A549 (cell line): Measurements from ENCODE around the gene RAP1A.

Experiments used
- BHLHE40 ChIP-seq: IDR thresholded peaks from 2 replicates; pipeline ENCODE4 v1.6.1; 2012; ENCODE audit warnings: low read depth, low read length, inconsistent platforms
- CHD2 ChIP-seq: fragments of 150-350 bp; IDR thresholded peaks from 2 replicates; pipeline ENCODE4 v1.6.1; 2014; ENCODE audit warnings: low read length; ENCODE audit not compliant: partially characterized antibody
- CTCF ChIP-seq: fragments of >200 bp; sonication (Bioruptor Twin); formaldehyde crosslinking; IDR thresholded peaks from 3 replicates; pipeline ENCODE4 v1.5.1; 2016
- MAX ChIP-seq: IDR thresholded peaks from 2 replicates; pipeline ENCODE4 v1.6.1; 2012
- POLR2A ChIP-seq: IDR thresholded peaks from 2 replicates; pipeline ENCODE4 v1.6.1; 2012; ENCODE audit warnings: mild to moderate bottlenecking, low read length

GRCh38 chr1:111620441-111620971, 917 bp downstream of the RAP1A start:
- no peak for TF ChIP-seq POLR2A
- TF ChIP-seq MAX: peak; percentile 74
- TF ChIP-seq CTCF: no peak
- no peak for TF ChIP-seq BHLHE40
- no peak for TF ChIP-seq CHD2
